ENCODE measurements around the gene MYCN.

MYCN gene

DNA sequence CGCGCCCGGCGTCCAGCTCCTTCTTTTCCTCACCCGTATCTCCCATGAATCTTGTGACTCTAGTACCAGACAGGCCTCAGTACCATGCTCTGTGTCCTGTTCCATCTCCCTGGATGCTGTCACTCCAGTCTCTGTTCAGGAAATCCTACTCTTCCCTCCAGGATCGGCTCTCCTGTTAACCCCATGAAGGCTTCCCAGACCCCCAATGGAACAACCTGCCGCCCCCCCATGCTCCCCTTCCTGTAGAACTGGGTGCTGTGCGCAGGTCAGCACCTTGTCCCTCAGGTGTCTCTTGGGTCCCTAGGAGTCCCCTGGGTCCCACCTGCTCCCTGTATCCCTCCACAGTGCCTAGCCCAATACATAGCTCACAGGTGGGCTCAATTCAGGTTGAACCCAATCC is 41.3 kb downstream of the MYCN start:
- DNase-seq: no peak

DNA sequence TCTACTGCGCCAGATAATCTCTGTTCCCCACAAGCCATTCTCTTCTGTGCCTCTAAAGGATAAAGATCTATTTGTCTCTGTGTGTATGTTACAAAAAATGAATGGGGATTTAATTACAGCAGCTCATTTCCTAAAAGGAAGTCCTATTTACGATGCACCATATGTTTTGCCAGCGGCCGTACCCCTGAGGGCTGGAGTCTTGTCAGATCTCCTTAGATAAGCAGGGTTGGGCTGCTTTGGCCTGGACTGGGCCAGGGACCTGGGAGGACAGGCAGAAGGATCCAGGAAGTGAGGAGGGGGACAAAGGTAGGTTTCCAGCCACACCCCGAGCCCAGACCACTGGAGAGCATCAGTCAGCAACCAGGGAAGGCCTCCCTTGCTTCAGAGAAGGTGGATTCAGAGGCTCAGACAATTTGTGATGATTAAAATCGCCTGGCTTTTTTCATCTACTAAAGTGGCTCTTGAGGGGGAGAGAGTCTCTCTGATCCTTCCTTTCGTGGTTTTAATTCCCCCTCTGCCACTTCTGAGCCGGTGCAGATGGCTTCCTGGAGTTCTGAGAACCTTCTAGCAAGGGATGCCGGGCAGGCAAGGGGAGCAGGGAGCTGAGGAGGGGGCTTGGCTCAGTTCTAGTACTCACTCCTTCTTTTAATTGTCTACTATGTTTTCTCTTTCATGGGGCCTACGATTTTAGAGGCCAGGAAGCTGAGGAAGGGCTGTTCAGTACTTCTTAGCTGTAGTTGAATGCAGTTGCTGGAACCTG is 42.1 kb downstream of the MYCN start:
- DNase-seq: no peak

GRCh38 chr2:15983496-15983895 is 43.1 kb downstream of the MYCN start:
- no peak for DNase-seq

DNA sequence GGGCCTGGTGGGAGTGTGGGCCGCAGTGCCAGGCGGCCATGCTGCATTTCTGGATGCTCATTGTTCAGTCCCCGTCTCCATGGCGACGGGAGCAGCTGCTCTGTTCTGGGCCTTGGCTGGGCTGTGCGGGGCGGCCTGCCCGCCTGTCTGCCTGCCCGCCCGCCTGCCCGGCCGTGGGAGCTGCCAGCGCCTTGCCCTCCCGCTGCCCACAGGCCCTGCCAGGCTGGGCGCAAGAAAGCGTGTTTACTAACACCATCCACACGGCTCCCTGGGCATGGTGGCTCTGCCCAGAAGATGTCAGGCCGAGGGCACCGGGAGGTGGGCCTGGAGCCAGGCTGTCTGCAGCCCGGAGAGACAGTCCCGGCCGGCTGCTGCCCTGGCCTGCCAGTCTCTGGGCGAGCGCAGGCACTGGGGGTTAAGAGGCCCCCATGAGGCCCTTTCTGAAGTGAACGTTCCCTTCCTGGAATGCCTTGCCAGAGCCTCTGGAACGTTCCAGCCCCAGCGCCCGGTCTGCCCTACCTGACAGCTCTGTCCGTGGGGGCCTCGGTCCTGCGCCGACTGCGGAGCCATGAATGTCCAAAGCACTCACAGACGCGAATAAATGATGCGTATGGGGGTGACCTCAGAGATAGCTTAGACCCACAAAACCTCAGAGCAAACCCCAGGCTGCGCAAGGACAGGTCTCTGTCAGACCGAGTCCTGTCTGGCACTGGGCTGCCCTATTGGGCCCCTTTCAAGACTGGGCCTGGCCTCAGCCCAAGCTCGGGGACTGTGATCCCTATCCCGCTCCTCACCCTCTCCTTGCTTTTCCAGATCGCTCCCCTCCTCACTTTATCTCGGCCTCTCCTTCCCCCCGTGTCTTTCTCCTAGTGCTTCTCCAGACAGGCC is 44.3 kb downstream of the MYCN start:
- no peak for DNase-seq

DNA sequence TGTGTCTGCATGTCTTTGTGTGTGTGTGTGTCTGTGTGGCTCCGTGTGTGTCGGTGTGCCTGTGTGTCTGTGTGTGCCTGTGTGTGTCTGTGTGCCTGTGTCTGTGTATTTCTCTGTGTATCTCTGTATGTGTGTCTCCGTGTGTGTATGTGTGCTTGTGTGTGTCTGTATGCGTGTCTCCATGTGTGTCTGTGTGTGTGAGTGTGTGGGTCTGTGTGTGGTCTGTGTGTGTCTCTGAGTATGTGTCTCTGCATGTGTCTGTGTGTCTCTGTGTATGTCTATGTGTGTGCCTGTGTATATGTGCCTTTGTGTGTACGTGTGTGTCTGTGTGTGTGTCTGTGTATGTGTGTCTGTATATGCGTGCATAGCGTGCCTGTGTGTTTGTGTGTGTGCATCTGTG is 45.2 kb downstream of the MYCN start:
- DNase-seq: no peak

DNA sequence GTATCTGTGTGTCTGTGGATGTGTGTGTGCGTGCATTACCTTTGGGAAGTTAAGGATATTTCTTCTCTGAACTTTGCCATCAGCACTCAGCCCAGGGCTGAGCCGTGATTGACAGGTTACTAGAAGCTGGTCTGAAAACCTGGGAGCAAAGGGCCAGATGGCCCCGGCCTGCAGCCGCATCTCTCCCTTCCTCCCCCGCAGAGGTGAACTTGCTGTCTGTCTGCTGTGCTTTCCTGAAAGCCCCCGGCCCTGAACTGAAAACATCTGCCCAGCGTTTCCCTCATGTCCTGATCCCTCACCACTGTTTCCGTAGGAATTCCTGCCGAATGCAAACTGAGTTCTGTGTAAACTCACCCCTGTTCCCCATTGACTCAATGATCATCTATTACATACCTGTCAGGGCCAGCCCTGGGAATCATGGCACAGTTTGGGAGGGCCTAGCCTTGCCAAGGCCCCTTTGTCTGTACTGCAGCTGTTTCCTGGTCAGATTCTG is 45.8 kb downstream of the MYCN start:
- no peak for DNase-seq

DNA sequence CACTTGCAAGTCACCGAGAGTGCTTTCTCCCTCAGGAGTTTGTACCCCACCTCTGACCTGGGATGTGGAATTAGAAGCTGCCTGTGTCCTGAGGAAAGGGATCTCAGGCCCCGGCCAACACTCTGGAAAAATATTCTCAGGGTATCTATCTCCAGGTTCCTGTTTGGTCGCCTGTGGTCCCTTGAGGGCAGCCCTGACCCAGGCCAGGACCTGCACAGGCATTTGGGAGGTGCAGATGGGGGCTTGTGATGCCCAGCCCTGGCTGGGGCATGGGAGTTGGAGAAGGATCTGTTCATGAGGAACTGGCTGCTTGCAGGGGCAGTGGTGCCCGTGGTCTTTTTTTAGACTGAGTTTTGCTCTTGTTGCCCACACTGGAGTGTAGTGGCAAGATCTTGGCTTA is 46.3 kb downstream of the MYCN start:
- DNase-seq: no peak

GRCh38 chr2:15988733-15989132 is 48.4 kb downstream of the MYCN start:
- no peak for DNase-seq

GRCh38 chr2:15989559-15989958 is 49.2 kb downstream of the MYCN start:
- DNase-seq: no peak

- DNase-seq: no peak
These were observed 50.1 kb downstream of the MYCN start for GRCh38 chr2:15990151-15991101.

- no peak for DNase-seq
These were observed 50.9 kb downstream of the MYCN start for GRCh38 chr2:15991231-15991630.

GRCh38 chr2:15992457-15993231 is 52.3 kb downstream of the MYCN start:
- no peak for DNase-seq

DNA sequence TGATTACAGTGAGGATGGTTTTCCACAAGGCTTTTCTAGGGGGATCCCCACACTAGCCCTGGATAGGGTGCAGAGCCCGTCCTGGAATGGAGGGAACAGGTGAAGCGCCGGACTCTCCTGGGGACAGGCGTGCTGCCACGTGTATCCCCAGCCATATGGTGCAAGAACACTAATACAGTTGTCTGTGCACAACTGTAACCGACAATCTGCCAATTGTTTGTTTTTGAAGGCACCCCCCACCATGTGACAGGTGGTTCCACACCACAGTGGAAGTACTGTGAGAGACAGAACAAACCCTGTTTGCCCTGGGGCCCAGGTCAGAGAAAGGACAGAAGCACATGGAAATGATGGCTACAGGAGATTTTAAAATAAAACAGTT is 52.9 kb downstream of the MYCN start:
- DNase-seq: no peak

DNA sequence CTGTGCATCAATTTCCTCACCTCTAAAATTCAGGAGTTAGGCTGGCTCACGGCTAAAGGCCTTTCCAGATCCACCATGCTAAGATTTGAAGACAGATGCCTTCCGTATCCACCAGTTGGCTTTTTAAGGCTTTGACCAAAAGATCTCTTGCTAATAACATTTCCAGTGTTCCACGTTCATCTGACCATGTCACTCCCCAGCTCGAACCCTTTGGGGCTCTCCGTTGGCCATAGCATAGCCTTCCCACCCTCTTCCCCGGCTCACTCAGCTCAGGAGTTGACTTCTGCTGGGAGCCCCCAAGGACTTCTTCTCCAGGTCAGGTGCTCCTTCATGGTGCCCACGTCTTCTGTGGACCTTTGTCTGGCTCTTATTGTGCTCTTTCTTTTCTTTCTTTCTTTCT is 53.3 kb downstream of the MYCN start:
- no peak for DNase-seq

GRCh38 chr2:15995603-15996002 is 55.3 kb downstream of the MYCN start:
- DNase-seq: no peak
